ENCODE measurements around the gene NYAP2. TPM values are rescaled to one million over a fixed set of nuclear protein-coding genes. Genes with fewer than 3 reads are reported as not detected.

The NYAP2 gene
- polyA plus RNA-seq, 3 donors: not detected

DNA sequence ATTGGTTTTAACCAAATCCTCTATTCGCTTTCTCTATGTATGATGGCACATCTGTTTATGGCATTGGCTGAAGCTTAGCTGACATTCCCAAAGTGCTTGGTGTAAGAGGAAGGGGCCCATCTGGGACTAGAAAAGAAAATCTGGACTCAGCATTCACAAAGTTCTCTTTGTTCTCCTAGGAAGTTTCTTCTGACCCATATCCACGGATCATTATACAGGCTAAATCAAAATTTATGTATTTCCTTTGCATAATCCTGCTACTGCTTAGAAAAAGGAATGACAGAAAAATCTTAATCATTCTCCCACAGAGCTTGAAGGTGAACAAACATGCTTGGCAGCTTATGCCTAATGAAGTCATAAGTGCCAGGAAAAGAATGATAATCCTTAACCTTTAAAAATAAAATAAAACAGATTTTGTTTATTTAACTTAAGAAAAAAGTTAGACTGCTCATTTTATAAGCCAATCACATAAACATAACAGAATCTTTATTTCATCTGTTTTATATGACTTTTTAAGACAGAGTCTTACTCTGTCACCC, 88.4 kb downstream of the NYAP2 start:
- H3K79me2 ChIP-seq (ENCODE audit: insufficient read depth, low read length): no peaks in the 10 kb centered on the region
- H3K9me3 ChIP-seq (replicated peaks in 1 of 2; ENCODE audit: control insufficient read depth in 1 of 2, insufficient read depth in 1 of 2, low read length in 2 of 2): peaks cover 0 to 5% of the 10 kb centered on the region in 2 donors
- TF ChIP-seq, protein P1, sequence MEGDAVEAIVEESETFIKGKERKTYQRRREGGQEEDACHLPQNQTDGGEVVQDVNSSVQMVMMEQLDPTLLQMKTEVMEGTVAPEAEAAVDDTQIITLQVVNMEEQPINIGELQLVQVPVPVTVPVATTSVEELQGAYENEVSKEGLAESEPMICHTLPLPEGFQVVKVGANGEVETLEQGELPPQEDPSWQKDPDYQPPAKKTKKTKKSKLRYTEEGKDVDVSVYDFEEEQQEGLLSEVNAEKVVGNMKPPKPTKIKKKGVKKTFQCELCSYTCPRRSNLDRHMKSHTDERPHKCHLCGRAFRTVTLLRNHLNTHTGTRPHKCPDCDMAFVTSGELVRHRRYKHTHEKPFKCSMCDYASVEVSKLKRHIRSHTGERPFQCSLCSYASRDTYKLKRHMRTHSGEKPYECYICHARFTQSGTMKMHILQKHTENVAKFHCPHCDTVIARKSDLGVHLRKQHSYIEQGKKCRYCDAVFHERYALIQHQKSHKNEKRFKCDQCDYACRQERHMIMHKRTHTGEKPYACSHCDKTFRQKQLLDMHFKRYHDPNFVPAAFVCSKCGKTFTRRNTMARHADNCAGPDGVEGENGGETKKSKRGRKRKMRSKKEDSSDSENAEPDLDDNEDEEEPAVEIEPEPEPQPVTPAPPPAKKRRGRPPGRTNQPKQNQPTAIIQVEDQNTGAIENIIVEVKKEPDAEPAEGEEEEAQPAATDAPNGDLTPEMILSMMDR (IDR thresholded peaks at IDR 0.05): no peak
- Mint-ChIP-seq H3K4me1 (no peaks in the 10 kb centered on the region), H3K9me3 (peaks cover 1 to 4% (median 3%) of the 10 kb centered on the region in 7 donors), H3K27ac (no peak overlapping the region), H3K27me3 (ENCODE audit: low read depth in 3 of 3) (peaks cover 0 to 6% (median 0%) of the 10 kb centered on the region in 3 donors), H3K4me3 (no peak overlapping the region), H3K36me3 (no peaks in the 10 kb centered on the region)
- no peaks in the 10 kb centered on the region for H4K20me1 ChIP-seq (ENCODE audit: insufficient read depth, low read length)
- no CpG with 5 or more reads among the region's 2 CpGs for WGBS (ENCODE audit: insufficient coverage)
- no peak overlapping the region for H3K4me3 ChIP-seq (replicated peaks in 1 of 3; ENCODE audit: low read depth in 2 of 3, low read length in 3 of 3)
- no peak overlapping the region for H3K27ac ChIP-seq (ENCODE audit: low read depth in 1 of 2, low read length in 2 of 2)
- no peaks in the 10 kb centered on the region for H3K27me3 ChIP-seq (ENCODE audit: control insufficient read depth in 2 of 2, insufficient read depth in 2 of 2, low read length in 2 of 2)
- no peak overlapping the region for H3K9ac ChIP-seq (ENCODE audit: insufficient read depth, low read length, poor library complexity, severe bottlenecking)
- no peaks in the 10 kb centered on the region for H3K4me1 ChIP-seq (ENCODE audit: control insufficient read depth in 1 of 2, insufficient read depth in 2 of 2, low read length in 2 of 2)
- no peak for DNase-seq
- no peak overlapping the region for H3K4me2 ChIP-seq (replicated peaks; ENCODE audit: extremely low read depth, low read length, poor library complexity, severe bottlenecking)
- intact Hi-C loops (cut with micrococcal nuclease): no loop called here
- H3K36me3 ChIP-seq (replicated peaks in 1 of 2; ENCODE audit: control insufficient read depth in 1 of 2, insufficient read depth in 2 of 2, low read length in 2 of 2): no peaks in the 10 kb centered on the region
- no peak overlapping the region for H2AFZ ChIP-seq (ENCODE audit: insufficient read depth, low read depth, low read length, poor library complexity, severe bottlenecking)

DNA sequence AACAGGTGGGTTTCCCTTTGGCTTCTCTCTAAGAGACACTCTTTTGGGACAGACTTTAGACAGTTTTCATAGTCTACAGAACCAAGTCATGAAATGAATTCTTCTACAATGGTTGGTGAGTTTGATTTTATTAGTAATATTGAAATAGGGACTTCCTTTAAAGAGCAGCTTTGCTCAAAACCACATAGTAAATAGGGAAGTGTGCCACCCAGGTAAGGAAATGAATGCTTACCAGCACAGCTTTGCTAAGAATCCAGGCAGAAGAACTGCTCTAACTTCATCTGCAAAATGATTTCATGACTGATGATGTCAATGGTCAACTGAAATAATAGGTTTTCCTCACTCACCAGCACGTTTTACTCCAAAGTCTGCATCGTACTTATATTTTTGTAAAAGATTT, 89.2 kb downstream of the NYAP2 start:
- H3K9me3 ChIP-seq (replicated peaks in 1 of 2; ENCODE audit: control insufficient read depth in 1 of 2, insufficient read depth in 1 of 2, low read length in 2 of 2): peaks cover 0 to 5% of the 10 kb centered on the region in 2 donors
- peak overlapping the region in 1 of 7 donors; percentile 41 for H3K27ac Mint-ChIP-seq
- H3K27me3 Mint-ChIP-seq (ENCODE audit: low read depth in 3 of 3): peaks cover 0 to 6% (median 0%) of the 10 kb centered on the region in 3 donors
- no peaks in the 10 kb centered on the region for H3K36me3 Mint-ChIP-seq
- no peaks in the 10 kb centered on the region for H3K4me1 ChIP-seq (ENCODE audit: control insufficient read depth in 1 of 2, insufficient read depth in 2 of 2, low read length in 2 of 2)
- no peak overlapping the region for H3K9ac ChIP-seq (ENCODE audit: insufficient read depth, low read length, poor library complexity, severe bottlenecking)
- no peak overlapping the region for H3K27ac ChIP-seq (ENCODE audit: low read depth in 1 of 2, low read length in 2 of 2)
- H3K27me3 ChIP-seq (ENCODE audit: control insufficient read depth in 2 of 2, insufficient read depth in 2 of 2, low read length in 2 of 2): no peaks in the 10 kb centered on the region
- intact Hi-C loops (cut with micrococcal nuclease): no loop called here
- no peaks in the 10 kb centered on the region for H3K79me2 ChIP-seq (ENCODE audit: insufficient read depth, low read length)
- H3K36me3 ChIP-seq (replicated peaks in 1 of 2; ENCODE audit: control insufficient read depth in 1 of 2, insufficient read depth in 2 of 2, low read length in 2 of 2): no peaks in the 10 kb centered on the region
- no peak overlapping the region for H3K4me3 Mint-ChIP-seq
- DNase-seq: no peak
- H3K4me1 Mint-ChIP-seq: no peaks in the 10 kb centered on the region
- no CpG with 5 or more reads among the region's 2 CpGs for WGBS (ENCODE audit: insufficient coverage)
- no peak overlapping the region for H2AFZ ChIP-seq (ENCODE audit: insufficient read depth, low read depth, low read length, poor library complexity, severe bottlenecking)
- TF ChIP-seq, protein P1 (IDR thresholded peaks at IDR 0.05): no peak
- H3K9me3 Mint-ChIP-seq: peaks cover 2 to 4% (median 3%) of the 10 kb centered on the region in 7 donors
- no peak overlapping the region for H3K4me3 ChIP-seq (replicated peaks in 1 of 3; ENCODE audit: low read depth in 2 of 3, low read length in 3 of 3)
- no peaks in the 10 kb centered on the region for H4K20me1 ChIP-seq (ENCODE audit: insufficient read depth, low read length)
- no peak overlapping the region for H3K4me2 ChIP-seq (replicated peaks; ENCODE audit: extremely low read depth, low read length, poor library complexity, severe bottlenecking)
